GM21786 (cell line): Measurements from ENCODE around the gene CPT1A.

Experiments
- ATAC-seq: cut with Tn5 transposase; IDR thresholded peaks from one replicate; pipeline ENCODE4 v1.9.1; 2021; ENCODE audit not compliant: unreplicated experiment

Gene CPT1A

GRCh38 chr11:68804786-68805185 lies 36.9 kb downstream of the CPT1A start:
- no peak for ATAC-seq

- no peak for ATAC-seq
Observed at GRCh38 chr11:68803766-68804165, 38.0 kb downstream of the CPT1A start.

- no peak for ATAC-seq
Observed at GRCh38 chr11:68798221-68798813, 43.4 kb downstream of the CPT1A start.

- no peak for ATAC-seq
Observed at GRCh38 chr11:68796801-68797200, 44.9 kb downstream of the CPT1A start.

- ATAC-seq: no peak
Observed at GRCh38 chr11:68792400-68792966, 49.2 kb downstream of the CPT1A start.

- ATAC-seq: no peak
Observed at GRCh38 chr11:68784653-68785052, 57.1 kb downstream of the CPT1A start.

GRCh38 chr11:68783216-68783821 lies 58.4 kb downstream of the CPT1A start:
- no peak for ATAC-seq

- no peak for ATAC-seq
Observed at GRCh38 chr11:68782711-68783110, 59.0 kb downstream of the CPT1A start.

GRCh38 chr11:68780829-68781228 lies 60.9 kb downstream of the CPT1A start:
- ATAC-seq: no peak

- no peak for ATAC-seq
Observed at GRCh38 chr11:68778205-68778604, 63.5 kb downstream of the CPT1A start.

- no peak for ATAC-seq
Observed at GRCh38 chr11:68776442-68777235, 65.1 kb downstream of the CPT1A start.

- no peak for ATAC-seq
Observed at GRCh38 chr11:68775951-68776388, 65.7 kb downstream of the CPT1A start.

GRCh38 chr11:68774194-68774585 lies 67.5 kb downstream of the CPT1A start:
- ATAC-seq: no peak

GRCh38 chr11:68773521-68774193 lies 68.1 kb downstream of the CPT1A start:
- no peak for ATAC-seq

- ATAC-seq: no peak
Observed at GRCh38 chr11:68772936-68773335, 68.8 kb downstream of the CPT1A start.

- ATAC-seq: no peak
Observed at GRCh38 chr11:68770781-68771180, 70.9 kb downstream of the CPT1A start.

- ATAC-seq: no peak
Observed at GRCh38 chr11:68767672-68768071, 74.0 kb downstream of the CPT1A start.

GRCh38 chr11:68766786-68767185 lies 74.9 kb downstream of the CPT1A start:
- no peak for ATAC-seq

GRCh38 chr11:68764746-68765145 lies 77.0 kb downstream of the CPT1A start:
- no peak for ATAC-seq

- ATAC-seq: no peak
Observed at GRCh38 chr11:68763926-68764657, 77.6 kb downstream of the CPT1A start.
